Body of pancreas (tissue), 4 donors: ENCODE data around the gene ASNSD1.

Experiments
- CTCF ChIP-seq, 7 experiments: fragments of 450-650 bp in 4 of 7; fragments of 200-600 bp in 3 of 7; sonication (generic) in 3 of 7; IDR thresholded peaks; one replicate each; pipeline ENCODE4 v1.5.1; 2016 to 2019; ENCODE audit warnings: antibody characterized with exemption in 7 of 7
- POLR2A ChIP-seq, 3 donors: fragments of 450-650 bp; IDR thresholded peaks; one replicate each; pipeline ENCODE4 v1.6.1; 2016; ENCODE audit warnings: antibody characterized with exemption in 3 of 3, mild to moderate bottlenecking in 2 of 3

GRCh38 chr2:189614585-189614984, 46.7 kb upstream of the ASNSD1 start:
- no peak for TF ChIP-seq CTCF (IDR thresholded peaks at IDR 0.05)
- TF ChIP-seq POLR2A (IDR thresholded peaks at IDR 0.05), result no peak
